DMS 273 (cell line): ENCODE data around the gene SCD5.

Experiments
- DNase-seq: peaks from one replicate; lab custom pipeline; 2025; ENCODE audit not compliant: unreplicated experiment; lab: John Stamatoyannopoulos, UW

Gene SCD5

GRCh38 chr4:82739287-82740190 is 59.1 kb downstream of the SCD5 start:
- peak; percentile 77 for DNase-seq

- no peak for DNase-seq
Measured at GRCh38 chr4:82737354-82737753, 61.2 kb downstream of the SCD5 start.

DNA sequence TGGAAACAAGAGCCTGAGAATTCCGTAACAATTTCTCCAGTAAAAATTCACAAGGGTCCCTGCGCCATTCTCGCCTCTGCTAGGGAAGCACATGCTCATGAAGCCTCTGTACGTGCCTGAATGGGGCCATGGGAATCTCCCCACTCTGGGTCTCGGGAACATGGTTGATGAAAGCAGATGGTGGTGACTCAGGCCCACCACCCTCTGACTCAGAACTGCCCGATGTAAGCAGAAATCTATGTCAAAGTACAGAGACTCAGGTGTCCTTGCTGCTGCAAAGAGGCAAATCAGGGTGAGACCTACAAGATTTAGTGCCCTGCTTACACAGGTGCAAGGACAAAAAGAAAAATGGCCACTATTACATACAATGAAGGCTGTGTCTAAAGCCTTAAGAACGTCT is 65.0 kb downstream of the SCD5 start:
- DNase-seq: no peak

DNA sequence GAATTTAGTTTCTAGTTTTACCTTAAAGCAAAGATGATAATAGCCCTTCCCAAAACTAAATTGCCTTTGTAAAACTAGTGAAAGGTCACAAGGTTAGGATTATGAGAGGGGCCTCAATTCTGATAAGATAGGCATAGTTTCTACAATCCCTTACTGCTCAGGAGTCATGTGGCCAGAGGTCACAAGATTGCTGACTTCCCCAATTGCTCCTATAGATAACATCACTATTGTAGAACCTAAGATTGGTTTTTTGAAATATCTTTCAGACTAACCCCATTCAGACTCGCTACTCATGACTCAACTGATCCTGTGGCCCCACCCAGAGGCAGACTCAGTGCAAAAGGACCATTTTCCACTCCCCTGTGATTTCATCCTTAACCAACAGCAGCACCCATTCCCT is 70.3 kb downstream of the SCD5 start:
- DNase-seq: no peak

GRCh38 chr4:82726596-82726995 is 72.0 kb downstream of the SCD5 start:
- no peak for DNase-seq

DNA sequence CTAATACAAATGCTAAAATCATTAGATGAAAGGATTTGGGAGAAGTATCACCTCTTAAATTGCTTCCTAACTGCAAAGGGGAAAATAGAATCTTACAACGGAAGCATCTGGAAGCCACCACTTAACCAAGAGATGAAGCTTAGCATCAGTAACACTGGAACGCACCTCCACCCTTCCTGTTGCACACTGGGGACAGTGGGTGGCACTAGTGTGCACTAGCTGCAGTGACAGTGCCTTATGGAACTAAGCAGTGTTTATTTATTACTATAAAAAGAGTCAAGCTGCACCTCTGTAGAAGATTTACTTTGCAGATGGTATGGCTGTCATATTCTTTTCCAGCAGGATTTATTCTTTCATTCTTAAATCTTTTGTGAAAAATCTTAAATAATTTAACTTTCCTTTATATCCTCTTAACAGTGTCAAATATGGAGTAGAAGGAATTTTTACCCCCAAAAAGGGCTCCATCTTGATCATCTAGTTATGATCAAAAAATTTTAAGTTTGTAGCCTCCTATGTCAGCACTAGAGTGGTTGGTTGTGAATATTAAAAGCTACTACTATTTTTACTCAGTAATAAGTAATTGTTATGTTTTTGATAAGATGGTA is 76.7 kb downstream of the SCD5 start:
- DNase-seq: peak; percentile 22

- no peak for DNase-seq
Measured at GRCh38 chr4:82718162-82718940, 80.2 kb downstream of the SCD5 start.

DNA sequence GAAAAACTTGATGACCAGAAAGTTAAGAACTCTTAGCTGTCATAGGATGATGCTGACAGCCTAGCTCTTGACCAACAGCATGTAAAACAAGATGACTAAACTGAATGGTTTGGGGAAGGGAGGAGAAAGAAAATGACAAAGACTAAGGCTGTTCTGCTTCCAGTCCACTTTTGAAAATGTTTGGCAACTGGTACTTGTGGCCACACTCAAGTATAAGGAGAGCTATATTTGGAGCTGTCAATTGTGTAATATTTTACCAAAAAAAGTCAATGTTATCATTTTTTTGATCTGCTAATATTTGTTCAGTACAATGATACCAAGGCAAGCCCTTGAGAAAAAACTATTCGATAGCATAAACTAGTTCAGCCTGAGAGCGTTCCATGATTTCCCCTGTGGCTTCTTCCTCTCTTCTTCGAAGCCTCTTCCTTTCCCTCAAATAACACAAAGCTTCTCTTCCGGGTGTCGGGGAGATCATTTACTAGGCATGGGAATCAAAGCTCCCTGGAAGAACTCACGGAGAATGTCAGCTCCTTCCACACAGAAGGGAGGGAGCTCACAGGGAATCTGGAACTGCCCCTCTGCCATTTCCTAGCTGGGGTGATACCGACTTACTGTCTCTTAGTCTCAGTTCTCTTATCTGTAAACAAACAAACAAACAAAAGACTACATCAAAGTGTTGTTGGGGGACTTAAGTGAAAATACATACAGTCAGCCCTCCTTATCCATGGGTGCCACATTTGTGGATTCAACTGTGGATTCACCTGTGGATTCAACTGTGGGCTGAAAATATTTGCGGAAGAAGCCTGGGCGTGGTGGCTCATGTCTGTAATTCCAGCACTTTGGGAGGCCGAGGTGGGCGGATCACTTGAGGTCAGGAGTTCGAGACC is 82.6 kb downstream of the SCD5 start:
- DNase-seq: no peak

DNA sequence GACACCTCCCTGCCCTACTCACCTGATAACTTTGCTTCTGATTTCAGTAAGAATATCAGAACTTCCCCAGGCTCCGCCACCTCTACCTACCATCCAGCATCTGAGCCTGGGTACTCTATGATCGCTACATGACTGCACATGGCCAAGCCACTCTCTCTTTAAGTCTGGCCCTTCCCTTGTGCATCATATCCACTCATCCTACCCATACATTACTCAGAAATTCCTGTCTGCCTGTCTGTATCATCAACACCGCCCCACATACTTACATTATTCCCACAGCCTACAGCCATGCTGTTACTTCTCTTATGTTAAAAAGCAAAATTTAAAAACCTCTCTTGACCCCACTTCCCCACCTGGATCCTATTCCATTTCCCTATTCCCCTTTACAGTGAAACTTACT is 84.7 kb downstream of the SCD5 start:
- no peak for DNase-seq

- no peak for DNase-seq
Measured at GRCh38 chr4:82712561-82712960, 86.0 kb downstream of the SCD5 start.

- DNase-seq: no peak
Measured at GRCh38 chr4:82711158-82711785, 87.3 kb downstream of the SCD5 start.

GRCh38 chr4:82710197-82710929 is 88.2 kb downstream of the SCD5 start:
- peak; percentile 84 for DNase-seq

DNA sequence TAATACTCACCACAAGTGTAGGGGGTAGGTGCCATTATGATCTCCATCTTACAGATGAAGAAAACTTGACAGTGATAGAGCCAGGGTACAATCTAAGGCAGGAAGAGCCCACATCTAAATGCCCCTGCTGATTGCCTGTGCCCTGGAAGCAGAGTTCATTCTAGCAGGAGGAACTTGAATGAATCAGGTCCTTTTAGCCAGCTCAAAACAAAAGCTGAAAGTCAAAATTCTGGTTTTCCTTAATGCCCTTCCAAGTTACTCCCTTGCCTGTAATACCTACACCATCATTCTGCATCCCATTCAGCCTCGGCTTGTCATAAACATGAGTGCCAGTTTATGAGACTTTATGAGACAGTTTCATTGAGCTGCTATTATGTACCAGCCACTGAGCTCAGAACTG is 89.6 kb downstream of the SCD5 start:
- no peak for DNase-seq

DNA sequence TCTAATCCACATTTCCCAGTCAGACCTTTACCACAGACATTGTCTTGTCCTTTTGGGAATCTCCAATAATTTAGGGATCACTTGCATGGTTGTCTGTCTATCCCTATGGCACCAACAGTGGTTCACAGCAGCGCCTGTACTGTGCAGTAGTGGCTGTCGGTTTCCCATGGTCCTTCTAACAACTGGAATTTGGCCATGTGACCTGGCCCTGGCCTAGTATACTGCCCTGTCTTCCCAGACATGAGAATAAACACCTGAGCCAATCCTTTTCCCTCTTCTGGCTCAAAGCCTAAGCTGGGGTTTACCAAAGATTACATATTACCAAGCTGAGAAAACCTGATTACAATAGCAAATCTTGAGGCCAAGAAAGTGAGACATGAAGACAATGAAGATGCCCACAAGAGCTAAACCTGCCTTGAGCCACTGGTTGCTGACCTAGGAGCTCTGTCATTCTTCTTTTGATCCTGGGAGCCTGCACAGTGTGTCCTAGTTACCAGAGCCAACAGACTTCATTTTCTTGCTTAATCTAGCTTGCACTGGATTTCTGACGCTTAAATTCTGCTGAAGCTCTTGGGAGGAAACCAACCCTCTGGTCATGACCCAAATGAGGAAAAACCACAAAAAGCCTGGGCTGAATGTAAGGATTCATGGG is 92.1 kb downstream of the SCD5 start:
- DNase-seq: no peak

DNA sequence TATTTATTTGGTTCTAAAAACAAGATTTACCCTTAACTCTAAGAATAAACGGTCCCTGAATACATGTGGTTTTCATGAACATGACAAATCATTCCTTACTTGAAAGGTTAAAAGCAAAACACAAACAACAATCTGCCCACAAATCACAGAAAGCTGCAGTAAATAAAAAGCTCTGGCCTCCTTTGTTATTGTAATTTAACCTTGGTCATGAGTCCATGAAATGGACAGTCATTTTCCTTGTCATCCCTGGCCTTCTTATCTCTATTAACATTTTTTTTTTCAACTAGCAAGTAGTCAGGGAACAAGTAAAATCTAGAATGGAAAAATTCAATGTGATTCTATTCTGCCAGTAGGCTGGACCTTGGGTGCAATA is 92.7 kb downstream of the SCD5 start:
- DNase-seq: no peak

DNA sequence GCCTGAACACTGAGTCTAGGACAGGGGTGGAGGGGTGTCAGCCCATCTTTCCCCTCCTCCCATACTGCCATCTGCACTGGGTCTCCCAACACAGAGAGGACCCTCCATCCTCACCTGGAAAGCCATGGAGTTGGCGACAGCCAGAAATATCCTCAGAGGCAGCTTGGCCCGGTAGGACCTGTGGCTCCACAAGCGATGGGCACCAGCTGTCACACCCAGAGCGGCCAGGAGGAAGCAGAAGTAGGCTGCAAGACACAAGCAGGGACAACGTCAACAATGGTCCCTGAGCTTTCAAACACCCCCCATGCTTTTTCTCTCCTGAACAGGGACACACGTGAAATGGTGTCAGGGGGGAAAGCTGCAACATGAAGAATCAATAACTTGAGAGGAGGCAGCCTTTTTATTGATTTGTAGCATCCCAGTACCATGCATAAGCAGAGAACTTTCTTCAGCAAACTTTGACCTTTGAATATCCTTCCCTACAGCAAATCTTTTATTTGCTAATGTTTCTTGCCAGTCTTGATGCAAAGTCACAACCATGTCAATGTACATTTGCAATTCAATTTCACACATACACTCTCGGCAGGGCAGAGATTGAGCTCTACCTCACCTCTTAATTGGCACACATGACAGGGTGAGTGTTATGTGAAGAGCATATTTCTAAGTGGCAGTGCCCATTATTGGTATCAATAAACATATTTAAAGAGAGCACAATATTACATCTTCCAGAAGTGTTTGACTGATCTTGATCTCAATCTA is 93.2 kb downstream of the SCD5 start:
- no peak for DNase-seq

DNA sequence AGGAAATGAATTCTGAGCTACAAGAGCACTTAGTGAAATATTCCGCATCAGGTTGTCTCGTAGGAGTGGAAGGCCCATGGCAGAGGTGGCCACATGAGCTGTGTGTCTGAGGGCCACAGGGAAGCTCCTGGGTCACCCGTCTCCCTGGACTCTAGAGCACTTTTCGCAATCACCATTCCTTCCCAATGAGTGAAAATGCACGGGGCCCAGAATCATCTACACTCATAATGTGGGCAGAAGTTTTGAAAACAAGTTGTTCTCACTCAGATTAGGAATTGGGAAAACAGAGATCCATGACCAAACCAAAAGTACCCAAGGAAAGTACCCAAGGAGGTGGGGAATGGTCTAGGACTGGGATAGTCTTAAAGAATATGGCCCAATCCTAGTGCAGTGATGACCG is 94.4 kb downstream of the SCD5 start:
- no peak for DNase-seq

DNA sequence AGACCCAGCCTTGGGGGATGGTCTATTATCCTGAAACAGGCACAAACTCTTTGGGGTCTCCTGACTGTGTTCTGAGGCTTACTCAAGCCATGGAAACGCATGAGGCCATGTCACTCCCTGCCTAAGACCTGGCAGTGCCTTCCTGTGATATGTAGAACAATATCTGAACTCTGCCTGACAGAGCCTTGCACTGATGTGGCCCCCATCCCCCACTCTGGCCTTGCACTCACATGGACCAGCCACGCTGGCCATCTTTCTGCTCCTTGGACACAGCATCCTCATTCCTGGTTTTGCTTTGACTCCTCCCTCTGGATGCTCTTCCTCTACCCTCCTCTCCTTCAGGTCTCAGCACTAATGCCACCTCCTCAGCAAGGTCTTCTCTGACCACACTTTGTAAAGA is 100.2 kb downstream of the SCD5 start:
- no peak for DNase-seq

GRCh38 chr4:82697561-82697960 is 101.0 kb downstream of the SCD5 start:
- no peak for DNase-seq
